ENCODE measurements around the gene MCAT.

- TF ChIP-seq FOXK2 (IDR thresholded peaks at IDR 0.05): no peak
- TF ChIP-seq FOXA1 (IDR thresholded peaks at IDR 0.05): no peak
- TF ChIP-seq ZNF384 (IDR thresholded peaks at IDR 0.05): no peak
- TF ChIP-seq FOXM1 (IDR thresholded peaks at IDR 0.05; ENCODE audit: borderline replicate concordance): no peak
- no peak for TF ChIP-seq ELF4 (IDR thresholded peaks at IDR 0.05)
- no peak for TF ChIP-seq HDGF (IDR thresholded peaks at IDR 0.05; ENCODE audit: borderline replicate concordance)
- TF ChIP-seq SP1 (IDR thresholded peaks at IDR 0.05): no peak
- TF ChIP-seq BHLHE40 (IDR thresholded peaks at IDR 0.05; ENCODE audit: borderline replicate concordance): no peak
- no peak for TF ChIP-seq LEF1 (IDR thresholded peaks at IDR 0.05; ENCODE audit: borderline replicate concordance)
- TF ChIP-seq SUZ12 (IDR thresholded peaks at IDR 0.05): no peak
- TF ChIP-seq CTBP1 (IDR thresholded peaks at IDR 0.05; ENCODE audit: borderline replicate concordance): no peak
- TF ChIP-seq ARNT (IDR thresholded peaks at IDR 0.05): no peak
- TF ChIP-seq NFRKB (IDR thresholded peaks at IDR 0.05): no peak
- TF ChIP-seq TARDBP (IDR thresholded peaks at IDR 0.05): no peak
These were observed 49.1 kb downstream of the MCAT start for GRCh38 chr22:43094085-43094484.

Data from HEK293T (cell line).